ENCODE measurements around the gene MYRF. TPM values are rescaled to one million over a fixed set of nuclear protein-coding genes. Genes with fewer than 3 reads are reported as not detected.
A peak's percentile ranks its signal among the peaks of the same experiment; 100 is the strongest.

The MYRF gene
- total RNA-seq, 2 experiments from 2014 or later = 0.68 to 0.70 TPM

DNA sequence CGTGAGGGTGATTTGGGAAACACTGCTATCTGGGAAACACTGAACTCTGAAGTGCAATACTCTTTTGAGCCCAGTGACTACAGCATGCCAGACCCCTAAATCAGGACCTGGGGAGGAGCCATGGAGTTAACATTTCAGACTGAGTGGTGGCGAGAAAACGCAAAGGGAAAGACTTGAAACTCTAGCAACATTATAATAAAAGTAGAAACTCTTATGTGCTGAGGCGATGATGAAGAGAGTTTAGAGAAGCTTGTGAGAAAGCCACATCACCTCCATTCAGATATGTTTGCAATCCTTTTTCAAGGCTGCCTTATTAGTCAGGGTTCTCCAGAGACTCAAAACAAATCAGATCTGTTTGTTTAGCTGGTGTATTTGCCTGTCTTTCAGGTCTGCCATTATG, 42.1 kb downstream of the MYRF start:
- Mint-ChIP-seq H3K9me3 (no peaks in the 10 kb centered on the region), H3K36me3 (peaks cover 52% of the 10 kb centered on the region), H3K27me3 (no peaks in the 10 kb centered on the region), H3K27ac (no peak overlapping the region), H3K4me1 (peaks cover 36% of the 10 kb centered on the region), H3K4me3 (peak overlapping the region; percentile 15)
- DNase-seq = no peak

DNA sequence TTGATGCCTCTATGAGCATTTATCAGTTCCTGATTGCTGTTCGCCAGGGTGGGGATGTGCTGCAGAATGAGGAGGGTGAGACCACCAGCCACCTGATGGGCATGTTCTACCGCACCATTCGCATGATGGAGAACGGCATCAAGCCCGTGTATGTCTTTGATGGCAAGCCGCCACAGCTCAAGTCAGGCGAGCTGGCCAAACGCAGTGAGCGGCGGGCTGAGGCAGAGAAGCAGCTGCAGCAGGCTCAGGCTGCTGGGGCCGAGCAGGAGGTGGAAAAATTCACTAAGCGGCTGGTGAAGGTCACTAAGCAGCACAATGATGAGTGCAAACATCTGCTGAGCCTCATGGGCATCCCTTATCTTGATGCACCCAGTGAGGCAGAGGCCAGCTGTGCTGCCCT, 43.0 kb downstream of the MYRF start:
- no peak overlapping the region for H3K27ac Mint-ChIP-seq
- DNase-seq = no peak
- H3K27me3 Mint-ChIP-seq = no peaks in the 10 kb centered on the region
- peak overlapping the region; percentile 9 for H3K4me3 Mint-ChIP-seq
- peaks cover 36% of the 10 kb centered on the region for H3K4me1 Mint-ChIP-seq
- H3K36me3 Mint-ChIP-seq = peaks cover 55% of the 10 kb centered on the region
- no peaks in the 10 kb centered on the region for H3K9me3 Mint-ChIP-seq

- H3K36me3 Mint-ChIP-seq = peaks cover 57% of the 10 kb centered on the region
- H3K4me3 Mint-ChIP-seq = no peak overlapping the region
- peaks cover 37% of the 10 kb centered on the region for H3K4me1 Mint-ChIP-seq
- no peak for DNase-seq
- H3K27me3 Mint-ChIP-seq = no peaks in the 10 kb centered on the region
- H3K9me3 Mint-ChIP-seq = no peaks in the 10 kb centered on the region
- H3K27ac Mint-ChIP-seq = no peak overlapping the region
Measured at GRCh38 chr11:61795876-61796526, 43.6 kb downstream of the MYRF start.

DNA sequence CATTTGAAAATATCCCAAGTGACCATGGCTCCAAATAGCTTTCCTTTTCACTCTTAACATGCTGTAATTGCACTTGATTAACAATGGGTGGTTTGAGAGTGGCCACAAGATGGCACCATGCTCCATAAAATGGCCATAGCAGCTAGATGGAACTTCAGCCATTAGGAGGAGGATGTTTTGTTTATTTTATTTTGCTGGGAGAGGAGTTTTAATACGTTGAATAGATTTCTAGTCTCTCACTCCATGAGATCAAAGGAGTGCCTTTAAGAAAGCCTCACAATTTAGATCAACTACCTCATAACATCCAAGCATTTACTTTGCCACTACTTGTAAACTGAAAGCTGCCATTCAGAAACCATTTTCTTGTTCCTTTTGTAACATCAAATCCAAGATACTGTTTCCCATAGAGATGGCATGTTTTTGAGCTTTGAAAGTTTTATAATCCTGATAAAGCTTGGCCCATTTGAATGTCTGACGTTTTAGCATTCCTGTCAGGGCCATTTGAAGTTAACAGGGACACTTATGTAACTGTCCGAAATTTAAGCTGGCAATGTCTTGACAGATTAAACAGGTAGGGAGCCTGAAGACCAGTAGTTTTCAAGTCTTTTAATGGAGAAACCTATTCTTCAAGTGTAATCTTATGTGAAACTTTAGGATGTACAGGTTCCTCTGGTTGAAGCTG, 45.0 kb downstream of the MYRF start:
- peak; percentile 47 for DNase-seq
- Mint-ChIP-seq H3K4me1 (peaks cover 32% of the 10 kb centered on the region), H3K4me3 (no peak overlapping the region), H3K36me3 (peaks cover 54% of the 10 kb centered on the region), H3K27ac (peak overlapping the region; percentile 1), H3K27me3 (no peaks in the 10 kb centered on the region), H3K9me3 (no peaks in the 10 kb centered on the region)

GRCh38 chr11:61799665-61800284, 47.3 kb downstream of the MYRF start:
- Mint-ChIP-seq H3K36me3 (peaks cover 51% of the 10 kb centered on the region), H3K4me1 (peaks cover 24% of the 10 kb centered on the region), H3K4me3 (no peak overlapping the region), H3K27me3 (no peaks in the 10 kb centered on the region), H3K27ac (no peak overlapping the region), H3K9me3 (no peaks in the 10 kb centered on the region)
- DNase-seq = no peak

DNA sequence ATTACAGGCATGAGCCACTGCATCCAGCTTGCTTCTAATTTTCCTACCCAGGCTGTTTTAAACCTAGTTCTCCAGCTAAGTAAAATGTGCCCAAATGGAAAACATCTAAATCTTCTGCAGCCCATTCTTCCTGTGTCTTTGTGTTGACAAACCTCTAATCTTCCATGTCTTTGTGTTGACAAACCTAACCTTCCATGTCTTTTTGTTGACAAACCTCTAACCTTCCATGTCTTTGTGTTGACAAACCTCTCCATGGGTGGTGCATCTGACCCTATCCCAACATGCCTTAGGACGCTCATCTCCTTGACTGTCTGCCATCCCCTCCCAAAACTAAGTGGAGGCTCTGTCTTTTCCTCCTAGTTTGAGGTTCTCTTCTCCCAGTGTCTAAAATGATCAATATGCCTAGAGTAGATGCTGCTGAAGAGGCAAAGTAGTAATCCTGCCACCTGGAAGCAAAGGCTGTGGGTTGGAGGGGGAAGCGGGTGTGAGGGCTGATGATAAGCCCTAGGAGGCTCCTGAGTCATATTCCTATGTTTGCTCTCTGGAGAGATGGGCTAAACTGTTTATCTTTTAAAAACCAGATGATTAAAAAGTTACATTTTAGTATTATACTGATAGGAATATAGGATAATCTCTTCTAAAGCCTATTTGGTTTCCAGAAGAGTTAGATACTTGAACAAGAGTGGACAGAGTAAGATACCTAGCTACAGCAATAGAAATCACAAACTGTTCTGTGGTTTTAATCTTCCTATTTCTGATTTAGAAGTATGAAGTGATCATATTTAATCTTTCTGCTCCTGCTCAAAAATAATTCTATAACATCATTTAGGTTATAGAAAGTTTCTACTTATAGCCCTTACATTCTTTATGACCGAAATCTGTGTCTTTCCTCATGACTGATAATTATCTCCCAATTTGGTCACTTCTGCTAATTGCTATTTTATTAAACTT, 48.2 kb downstream of the MYRF start:
- H3K27ac Mint-ChIP-seq = no peak overlapping the region
- H3K27me3 Mint-ChIP-seq = no peaks in the 10 kb centered on the region
- no peak overlapping the region for H3K4me3 Mint-ChIP-seq
- peaks cover 20% of the 10 kb centered on the region for H3K4me1 Mint-ChIP-seq
- DNase-seq = no peak
- peaks cover 45% of the 10 kb centered on the region for H3K36me3 Mint-ChIP-seq
- H3K9me3 Mint-ChIP-seq = no peaks in the 10 kb centered on the region

DNA sequence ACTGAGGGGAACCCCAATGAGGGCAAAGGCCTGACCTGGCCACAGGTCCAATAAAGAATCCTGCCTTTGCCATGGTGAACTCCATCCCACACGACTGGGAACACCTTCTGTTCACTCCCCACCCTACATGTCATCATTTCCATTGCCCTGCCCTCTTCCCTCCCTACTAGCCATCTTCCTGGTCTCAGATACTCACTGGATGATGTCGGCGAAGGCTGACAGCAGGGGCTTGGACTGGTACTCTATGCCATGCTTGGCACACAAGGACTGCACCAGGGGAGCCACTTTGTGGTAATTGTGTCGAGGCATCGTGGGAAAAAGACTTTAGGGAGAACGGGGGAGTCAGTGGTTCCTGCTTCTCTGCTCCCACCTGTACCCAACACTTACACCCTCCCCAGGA, 50.2 kb downstream of the MYRF start:
- DNase-seq = no peak
- H3K27me3 Mint-ChIP-seq = no peaks in the 10 kb centered on the region
- peaks cover 5% of the 10 kb centered on the region for H3K4me1 Mint-ChIP-seq
- no peak overlapping the region for H3K4me3 Mint-ChIP-seq
- H3K36me3 Mint-ChIP-seq = peaks cover 26% of the 10 kb centered on the region
- no peaks in the 10 kb centered on the region for H3K9me3 Mint-ChIP-seq
- no peak overlapping the region for H3K27ac Mint-ChIP-seq

GRCh38 chr11:61803889-61804647, 51.6 kb downstream of the MYRF start:
- Mint-ChIP-seq H3K4me3 (no peak overlapping the region), H3K27ac (no peak overlapping the region), H3K27me3 (no peaks in the 10 kb centered on the region), H3K9me3 (no peaks in the 10 kb centered on the region), H3K36me3 (peaks cover 24% of the 10 kb centered on the region), H3K4me1 (peaks cover 3% of the 10 kb centered on the region)
- DNase-seq = no peak

DNA sequence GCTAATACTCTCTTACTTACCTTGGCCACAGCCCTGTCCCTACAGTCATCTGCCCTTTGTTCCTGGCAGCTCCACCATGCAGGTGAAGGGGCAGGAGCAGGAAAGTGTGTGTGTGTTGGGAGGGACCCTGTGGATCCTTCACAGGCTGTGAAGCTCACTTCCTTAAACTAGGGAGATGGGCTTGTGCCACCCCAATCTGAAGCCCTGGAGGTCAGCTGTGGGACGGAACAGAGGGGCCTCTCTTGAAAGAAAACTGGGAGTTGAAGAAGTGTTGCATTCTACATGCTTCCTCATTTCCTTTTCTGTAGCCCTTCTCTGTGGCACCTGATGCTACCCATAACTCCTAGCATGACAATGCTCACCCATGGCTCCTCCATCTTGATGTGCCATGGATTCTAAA, 52.7 kb downstream of the MYRF start:
- H3K27me3 Mint-ChIP-seq = no peaks in the 10 kb centered on the region
- no peak overlapping the region for H3K4me3 Mint-ChIP-seq
- H3K27ac Mint-ChIP-seq = no peak overlapping the region

GRCh38 chr11:61806785-61807184, 54.3 kb downstream of the MYRF start:
- H3K4me3 Mint-ChIP-seq = no peak overlapping the region
- H3K4me1 Mint-ChIP-seq = no peaks in the 10 kb centered on the region
- no peak overlapping the region for H3K27ac Mint-ChIP-seq
- H3K36me3 Mint-ChIP-seq = peaks cover 22% of the 10 kb centered on the region
- DNase-seq = no peak
- H3K27me3 Mint-ChIP-seq = no peaks in the 10 kb centered on the region
- H3K9me3 Mint-ChIP-seq = no peaks in the 10 kb centered on the region

More for the DNA sequence above, 52.7 kb downstream of the MYRF start:
- DNase-seq = no peak
- Mint-ChIP-seq H3K9me3 (no peaks in the 10 kb centered on the region), H3K36me3 (peaks cover 19% of the 10 kb centered on the region), H3K4me1 (peaks cover 3% of the 10 kb centered on the region)

DNA sequence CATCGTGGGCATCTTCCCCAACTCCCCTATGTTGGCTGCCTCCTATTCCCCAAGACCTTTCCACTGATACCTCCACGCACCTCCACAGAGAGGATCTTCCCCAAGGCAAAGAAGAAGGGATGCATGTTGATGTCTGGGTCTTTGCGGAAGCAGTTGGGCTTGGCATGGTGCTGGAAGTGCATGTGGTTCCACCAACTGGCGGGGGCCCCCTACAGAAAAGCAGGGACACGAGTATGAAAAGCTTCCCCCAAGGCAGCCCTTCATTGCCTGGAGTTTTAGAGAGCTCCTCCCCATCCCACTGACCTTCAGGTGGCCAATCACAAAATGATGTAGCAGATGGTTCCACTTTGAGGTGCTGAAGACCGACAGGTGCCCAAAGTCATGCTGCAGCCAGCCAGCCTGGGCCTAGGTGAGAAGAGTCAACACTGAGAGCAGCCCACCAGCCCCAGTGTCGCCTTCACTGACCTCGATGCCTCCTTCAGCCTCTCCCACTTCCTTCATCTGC, 58.3 kb downstream of the MYRF start:
- Mint-ChIP-seq H3K9me3 (peaks cover 1% of the 10 kb centered on the region), H3K36me3 (peaks cover 37% of the 10 kb centered on the region), H3K27ac (no peak overlapping the region), H3K4me3 (no peak overlapping the region), H3K4me1 (peaks cover 7% of the 10 kb centered on the region), H3K27me3 (peaks cover 25% of the 10 kb centered on the region)
- no peak for DNase-seq

DNA sequence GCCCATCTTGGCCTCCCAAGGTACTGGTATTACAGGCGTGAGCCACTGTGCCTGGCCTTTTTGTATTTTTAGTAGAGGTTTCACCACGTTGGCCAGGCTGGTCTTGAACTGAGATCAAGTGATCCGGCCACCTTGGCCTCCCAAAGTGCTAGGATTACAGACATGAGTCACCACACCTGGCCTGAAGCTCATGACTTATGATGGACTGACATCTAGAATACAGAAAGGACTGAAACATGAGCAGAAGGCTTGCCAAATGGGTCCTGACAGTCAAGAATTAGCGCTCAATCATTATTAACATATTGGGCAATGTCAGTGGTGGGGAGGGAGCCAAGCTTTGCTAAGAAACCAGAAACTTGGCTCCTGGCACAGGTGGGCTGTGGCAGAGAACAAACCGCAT, 59.4 kb downstream of the MYRF start:
- Mint-ChIP-seq H3K27me3 (peaks cover 34% of the 10 kb centered on the region), H3K4me1 (peaks cover 9% of the 10 kb centered on the region), H3K36me3 (peaks cover 37% of the 10 kb centered on the region), H3K4me3 (no peak overlapping the region), H3K9me3 (peaks cover 1% of the 10 kb centered on the region), H3K27ac (no peak overlapping the region)
- DNase-seq = no peak

GRCh38 chr11:61812736-61813411, 60.4 kb downstream of the MYRF start:
- H3K4me1 Mint-ChIP-seq = peaks cover 9% of the 10 kb centered on the region
- H3K36me3 Mint-ChIP-seq = peaks cover 36% of the 10 kb centered on the region
- H3K27ac Mint-ChIP-seq = no peak overlapping the region

More at GRCh38 chr11:61812736-61813411, 60.4 kb downstream of the MYRF start:
- Mint-ChIP-seq H3K27me3 (peaks cover 44% of the 10 kb centered on the region), H3K4me3 (no peak overlapping the region), H3K9me3 (peaks cover 1% of the 10 kb centered on the region)
- DNase-seq = no peak
